HG03460 (cell line): ENCODE data around the gene TMPRSS9.
"Not testable (repeated sequence)": the region's sequence is repeated elsewhere in the genome, so short reads cannot be mapped to it uniquely, and the experiment has no call there.

Source experiments
- ATAC-seq: cut with Tn5 transposase; IDR thresholded peaks from one replicate; pipeline ENCODE4 v1.9.1; 2021; ENCODE audit not compliant: unreplicated experiment

TMPRSS9 gene

DNA sequence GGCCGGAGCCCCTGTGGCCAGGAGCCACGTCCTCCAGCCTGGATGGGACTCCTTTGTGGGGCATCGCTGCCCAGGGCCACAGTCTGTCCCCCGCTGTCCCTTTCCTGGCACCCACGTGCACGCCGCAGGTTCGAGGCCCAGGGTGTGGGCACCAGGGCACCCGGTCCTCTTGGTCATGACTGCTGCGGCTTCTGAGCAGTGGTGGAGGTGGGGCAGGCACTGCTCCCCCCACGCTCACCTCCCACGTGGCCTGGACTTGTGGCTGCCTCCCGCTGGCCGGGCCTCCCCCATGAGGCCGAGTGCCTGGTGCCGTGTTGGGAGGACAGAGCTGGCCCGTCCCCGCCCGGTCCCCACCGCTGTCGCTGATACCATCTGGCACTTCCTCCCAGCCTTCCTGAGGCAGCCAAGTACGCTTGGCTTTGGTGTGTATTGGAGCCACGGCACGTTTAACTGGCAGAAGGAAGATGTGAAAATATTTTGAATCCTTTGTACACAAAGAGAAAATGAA is 18.8 kb upstream of the TMPRSS9 start:
- no peak for ATAC-seq

GRCh38 chr19:2341982-2342381 is 18.1 kb upstream of the TMPRSS9 start:
- no peak for ATAC-seq

DNA sequence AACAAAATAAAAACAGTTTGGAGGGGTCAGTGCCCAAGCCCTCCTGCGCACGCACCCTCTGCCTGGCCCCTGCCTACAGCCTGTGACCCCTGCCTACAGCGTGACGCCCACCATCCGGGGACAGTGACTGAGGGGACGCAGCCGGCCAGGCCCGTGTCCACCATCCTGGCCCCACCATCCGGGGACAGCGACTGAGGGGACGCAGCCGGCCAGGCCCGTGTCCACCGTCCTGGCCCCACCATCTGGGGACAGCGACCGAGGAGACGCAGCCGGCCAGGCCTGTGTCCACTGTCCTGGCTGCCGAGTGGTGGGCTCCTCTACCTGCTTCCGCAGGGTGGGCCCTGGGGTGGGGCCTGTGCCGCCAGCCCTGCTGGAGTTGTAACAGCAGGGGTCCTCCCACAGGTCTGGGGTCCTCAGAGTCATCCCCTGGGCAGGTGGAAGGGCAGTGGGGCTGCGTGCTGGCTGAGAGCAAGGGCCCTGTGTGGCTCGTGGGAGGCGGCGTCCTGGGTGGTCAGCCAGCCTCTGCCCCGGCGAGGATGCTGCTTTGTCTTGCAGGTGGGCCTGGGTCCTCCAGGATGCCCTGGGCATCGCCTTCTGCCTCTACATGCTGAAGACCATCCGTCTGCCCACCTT is 17.3 kb upstream of the TMPRSS9 start:
- ATAC-seq: no peak

GRCh38 chr19:2343289-2343982 is 16.6 kb upstream of the TMPRSS9 start:
- no peak for ATAC-seq

DNA sequence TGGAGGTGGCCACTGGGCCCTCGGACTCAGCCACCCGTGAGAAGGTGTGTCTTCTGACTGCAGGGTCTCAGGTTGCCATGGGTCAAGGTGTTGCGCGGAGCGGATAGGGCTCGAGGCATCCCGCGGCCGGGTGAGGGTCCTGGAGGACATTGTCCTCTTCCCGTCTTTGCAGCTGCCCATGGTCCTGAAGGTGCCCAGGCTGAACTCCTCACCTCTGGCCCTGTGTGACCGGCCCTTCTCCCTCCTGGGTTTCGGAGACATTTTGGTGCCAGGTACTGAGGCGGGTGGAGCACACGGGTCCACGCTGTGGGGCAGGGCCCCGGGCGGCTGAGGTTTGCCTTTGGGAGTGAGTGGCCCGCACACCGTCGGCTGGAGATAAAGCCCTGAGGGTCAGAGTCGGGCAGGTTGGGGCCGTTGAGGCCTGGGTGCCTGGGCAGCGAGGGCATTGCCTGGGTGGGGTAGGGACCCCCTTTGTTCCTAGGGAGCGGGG is 15.6 kb upstream of the TMPRSS9 start:
- ATAC-seq: no peak

DNA sequence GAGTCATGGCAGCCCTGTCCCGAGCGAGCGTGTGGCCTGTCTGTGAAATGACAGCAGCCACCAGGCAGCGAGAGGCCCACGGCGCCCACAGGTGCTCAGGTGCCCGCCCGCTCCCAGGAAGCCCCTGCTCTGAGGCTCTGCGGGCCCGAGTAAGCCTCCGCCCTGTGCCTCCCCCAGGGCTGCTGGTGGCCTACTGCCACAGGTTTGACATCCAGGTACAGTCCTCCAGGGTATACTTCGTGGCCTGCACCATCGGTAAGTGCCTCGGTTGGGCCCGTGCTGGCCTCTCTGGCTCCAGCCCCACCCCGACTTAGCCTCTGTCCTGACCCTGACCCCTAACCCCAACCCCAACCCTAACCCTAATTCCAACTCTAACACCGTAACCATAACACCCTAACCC is 15.0 kb upstream of the TMPRSS9 start:
- no peak for ATAC-seq

GRCh38 chr19:2345794-2346663 is 14.0 kb upstream of the TMPRSS9 start:
- ATAC-seq: no peak

DNA sequence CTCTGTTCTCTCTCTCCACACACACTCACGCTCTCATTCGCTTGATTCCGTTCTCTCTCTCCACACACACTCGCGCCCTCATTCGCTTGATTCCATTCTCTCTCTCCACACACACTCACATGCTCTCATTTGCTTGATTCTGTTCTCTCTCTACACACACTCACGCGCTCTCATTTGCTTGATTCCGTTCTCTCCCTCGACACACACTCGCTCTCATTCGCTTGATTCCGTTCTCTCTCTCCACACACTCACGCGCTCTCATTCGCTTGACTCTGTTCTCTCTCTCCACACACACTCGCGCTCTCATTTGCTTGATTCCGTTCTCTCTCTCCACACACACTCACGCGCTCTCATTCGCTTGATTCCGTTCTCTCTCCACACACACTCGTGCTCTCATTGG is 10.2 kb upstream of the TMPRSS9 start:
- not testable (repeated sequence) for ATAC-seq

GRCh38 chr19:2350656-2351055 is 9.4 kb upstream of the TMPRSS9 start:
- ATAC-seq: no peak

GRCh38 chr19:2351591-2351990 is 8.5 kb upstream of the TMPRSS9 start:
- ATAC-seq: no peak

DNA sequence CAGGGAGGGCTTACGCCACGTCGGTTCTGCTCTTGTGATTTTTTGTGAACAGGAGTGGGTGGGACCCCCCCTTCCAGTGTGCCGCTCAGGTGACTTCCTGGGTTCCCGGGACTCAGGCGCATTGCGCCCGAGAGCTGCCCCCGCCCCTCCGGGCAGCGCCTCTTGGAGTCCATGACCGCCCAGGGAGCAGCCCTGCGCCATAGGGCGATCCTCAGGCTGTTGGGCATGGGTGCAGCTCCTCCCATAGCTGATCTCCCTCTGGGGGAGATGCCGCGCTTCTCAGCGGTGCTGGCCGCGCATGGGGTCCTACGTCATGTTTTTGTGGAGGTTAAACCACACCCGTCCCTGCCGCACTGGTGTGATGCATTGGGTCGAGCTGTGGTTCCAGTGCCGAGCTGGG is 7.9 kb upstream of the TMPRSS9 start:
- ATAC-seq: no peak

GRCh38 chr19:2353159-2353886 is 6.7 kb upstream of the TMPRSS9 start:
- ATAC-seq: no peak

DNA sequence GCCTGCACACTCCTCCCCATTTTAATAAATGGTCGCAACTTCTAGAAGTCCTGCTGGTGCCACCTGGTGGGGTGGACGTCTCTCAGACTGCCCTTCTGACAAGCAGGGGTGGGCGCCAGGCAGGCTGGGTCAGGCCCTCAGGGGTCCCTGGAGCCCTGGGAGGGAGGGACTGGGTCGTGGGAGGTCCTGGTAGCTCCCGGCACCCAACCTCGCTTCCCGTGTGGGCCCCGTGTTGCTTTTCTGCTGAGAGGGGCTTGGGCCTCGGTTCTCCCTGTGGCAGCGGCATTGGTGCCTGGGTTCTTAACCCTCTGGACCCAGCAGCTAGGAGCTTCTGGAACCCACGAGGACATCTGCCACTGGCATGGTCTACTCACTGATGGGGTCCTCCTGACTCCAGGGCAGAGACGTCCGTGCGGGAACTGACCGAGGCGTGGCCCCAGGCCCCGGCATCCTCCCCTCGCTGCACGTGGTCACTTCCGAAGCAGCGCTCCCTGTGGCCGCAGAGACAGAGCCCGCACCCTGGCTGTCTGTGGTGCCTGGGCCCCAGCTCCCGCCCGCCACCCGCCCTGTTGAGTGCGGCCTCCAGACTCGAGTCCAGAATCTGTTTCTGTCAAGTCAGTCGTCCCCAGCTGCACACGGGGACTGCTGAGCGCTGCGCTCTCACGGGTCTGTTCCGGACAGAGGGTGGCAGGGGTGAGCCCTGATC is 6.0 kb upstream of the TMPRSS9 start:
- no peak for ATAC-seq

- ATAC-seq: no peak
These were observed 5.4 kb upstream of the TMPRSS9 start for GRCh38 chr19:2354670-2355069.

- no peak for ATAC-seq
These were observed 4.7 kb upstream of the TMPRSS9 start for GRCh38 chr19:2355168-2356035.

- ATAC-seq: no peak
These were observed 3.9 kb upstream of the TMPRSS9 start for GRCh38 chr19:2356036-2356646.

GRCh38 chr19:2357279-2358206 is 2.5 kb upstream of the TMPRSS9 start:
- ATAC-seq: no peak
